Hematopoietic multipotent progenitor cell treated with erythropoietin and hydrocortisone succinate and interleukin-3 and kit ligand, for 15 days (in vitro differentiated cells): ENCODE measurements around the gene SRD5A1.

ENCODE experiments used
- DNase-seq: peaks from one replicate; pipeline ENCODE4 v3.0.0-alpha.2; 2015; ENCODE audit warnings: low spot score

SRD5A1 gene

GRCh38 chr5:6713274-6714225 lies 80.3 kb downstream of the SRD5A1 start, which contains the start of gene TENT4A:
TSS of gene TENT4A (plus strand) at chr5:6713432. CDS start at chr5:6713984, 552 bp downstream.
- DNase-seq, result peak; percentile 45

DNA sequence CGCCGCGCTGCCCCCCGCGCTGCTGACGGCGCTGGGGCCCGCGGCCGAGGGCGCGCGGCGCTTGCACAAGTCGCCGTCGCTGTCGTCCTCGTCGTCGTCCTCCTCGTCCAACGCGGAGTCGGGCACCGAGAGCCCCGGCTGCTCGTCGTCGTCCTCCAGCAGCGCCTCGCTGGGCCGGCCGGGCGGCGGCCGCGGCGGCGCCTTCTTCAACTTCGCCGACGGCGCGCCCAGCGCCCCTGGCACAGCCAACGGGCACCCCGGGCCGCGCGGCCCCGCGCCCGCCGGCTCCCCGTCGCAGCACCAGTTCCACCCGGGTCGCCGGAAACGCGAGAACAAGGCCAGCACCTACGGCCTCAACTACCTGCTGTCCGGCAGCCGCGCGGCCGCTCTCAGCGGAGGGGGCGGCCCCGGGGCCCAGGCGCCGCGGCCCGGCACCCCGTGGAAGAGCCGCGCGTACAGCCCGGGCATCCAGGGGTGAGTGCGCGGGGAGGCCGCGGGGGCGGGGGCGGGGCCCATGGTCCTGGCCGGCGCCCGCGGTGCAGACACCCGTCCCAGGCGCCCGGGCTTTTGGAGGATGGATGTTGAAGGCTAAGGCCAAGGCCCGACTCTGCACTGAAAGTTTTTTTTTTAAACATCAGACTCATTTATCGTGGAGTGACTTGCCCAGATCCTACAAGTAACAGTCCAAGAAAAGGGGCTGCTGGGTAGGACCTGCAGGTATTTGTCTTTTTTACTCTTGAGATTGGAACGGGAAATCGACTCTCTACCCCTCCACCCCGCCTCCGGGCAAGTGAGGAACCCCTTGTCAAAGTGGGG lies 81.2 kb downstream of the SRD5A1 start:
- peak; percentile 17 for DNase-seq

DNA sequence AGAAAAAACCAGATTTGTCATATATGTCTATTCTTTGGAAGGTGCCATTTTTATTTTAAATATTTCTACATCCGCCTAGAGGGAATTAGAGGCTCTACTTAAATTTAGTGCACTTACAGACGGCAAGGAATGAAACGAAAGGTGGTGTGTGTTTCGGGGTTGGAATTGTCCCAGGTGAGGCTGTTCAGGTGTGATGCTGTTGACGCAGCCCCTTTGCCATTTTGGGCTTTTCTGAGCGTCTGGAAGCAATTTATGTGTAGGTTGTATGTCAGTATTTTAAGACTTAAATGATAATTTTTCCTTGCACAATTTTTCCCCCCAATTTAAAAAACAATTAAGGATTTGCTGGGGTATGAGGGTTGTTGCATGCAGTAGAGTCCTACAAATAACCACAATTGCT lies 82.0 kb downstream of the SRD5A1 start:
- DNase-seq, result no peak

DNA sequence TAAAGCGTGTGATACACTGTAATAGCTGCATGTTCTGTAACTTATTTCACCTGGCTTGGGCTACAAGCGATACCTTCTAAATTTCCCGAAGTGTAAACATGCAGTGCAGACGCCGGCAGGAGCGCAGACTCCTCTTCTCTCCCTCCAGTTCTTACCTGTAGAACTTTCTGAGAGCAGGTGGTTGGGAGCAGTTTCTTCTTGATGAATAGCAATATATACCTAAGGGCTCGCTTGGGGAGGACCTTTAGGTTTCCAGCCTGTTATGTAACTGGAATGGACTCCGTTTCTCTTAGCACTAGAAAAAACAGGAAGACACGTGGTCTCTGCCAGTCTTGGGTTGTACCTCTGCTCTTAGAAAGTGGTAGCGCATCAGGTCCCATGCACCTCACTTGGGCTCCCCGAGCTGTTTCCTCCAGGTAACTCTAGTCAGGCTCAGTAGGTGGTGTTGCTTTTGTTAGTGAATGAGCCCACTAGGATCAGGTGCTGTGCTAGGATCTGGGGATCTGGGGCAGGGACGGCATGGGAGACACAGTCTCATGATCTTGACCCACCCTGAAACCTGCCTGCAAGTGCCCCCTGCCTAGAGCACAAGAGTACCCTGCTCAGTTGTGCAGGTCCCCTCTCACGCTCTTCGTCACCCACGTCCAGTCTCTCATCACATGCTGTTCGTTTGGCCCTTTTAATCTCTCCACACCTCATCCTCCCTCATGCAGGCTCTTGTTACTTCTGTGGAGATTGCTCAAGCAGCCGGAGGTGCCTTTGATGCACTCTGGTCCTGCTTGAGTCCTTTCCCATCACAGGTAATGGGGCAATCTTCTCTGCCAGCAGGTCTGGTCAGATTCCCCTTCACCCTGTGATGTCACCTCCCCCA lies 82.8 kb downstream of the SRD5A1 start:
- no peak for DNase-seq

DNA sequence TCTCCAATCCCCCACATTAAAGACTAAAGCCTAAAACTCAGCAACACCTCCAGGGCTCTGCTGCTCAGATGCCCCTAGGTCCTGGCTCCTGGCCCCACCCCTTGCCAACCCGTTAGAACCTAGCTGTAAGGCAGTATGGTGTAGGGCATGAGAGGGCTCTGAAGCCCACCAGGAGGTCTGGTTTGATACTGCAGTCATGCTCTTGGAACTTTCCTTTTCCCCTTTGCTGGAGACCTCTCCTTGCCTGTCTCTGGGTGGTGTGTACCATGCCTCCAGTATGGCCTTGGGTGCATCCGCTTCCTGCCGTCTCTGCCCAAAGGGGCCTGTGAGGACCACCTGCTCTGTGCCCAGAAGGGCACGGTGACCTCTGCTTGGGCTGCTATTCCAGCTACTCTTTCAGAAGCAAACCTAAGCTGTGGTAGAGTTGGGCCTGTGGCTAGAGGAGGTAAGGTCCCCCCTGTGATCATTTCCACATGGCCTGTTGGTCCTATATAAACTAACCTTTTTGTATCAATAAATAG lies 83.4 kb downstream of the SRD5A1 start:
- no peak for DNase-seq

- DNase-seq, result no peak
These were observed 84.0 kb downstream of the SRD5A1 start for GRCh38 chr5:6717247-6717646.

DNA sequence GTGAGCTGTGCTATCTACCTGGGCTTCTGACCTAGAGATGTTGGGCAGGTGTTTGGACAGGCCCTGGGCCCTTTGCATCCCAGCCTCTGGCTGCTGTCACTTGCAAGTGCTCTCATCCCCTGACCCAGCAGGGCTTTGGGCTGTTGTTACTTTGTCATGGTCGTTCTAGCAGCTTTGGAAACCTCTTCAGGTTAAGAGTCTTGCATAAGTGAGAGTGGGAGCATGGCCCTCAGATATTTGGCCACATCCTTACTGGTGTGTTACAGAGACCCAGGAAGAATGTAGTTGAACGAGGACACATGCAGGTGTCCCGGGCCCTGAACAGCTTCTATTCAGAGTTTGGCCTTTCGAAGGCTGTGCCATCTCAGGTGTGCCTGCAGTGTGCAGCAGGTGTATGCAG lies 84.4 kb downstream of the SRD5A1 start:
- DNase-seq, result no peak

DNA sequence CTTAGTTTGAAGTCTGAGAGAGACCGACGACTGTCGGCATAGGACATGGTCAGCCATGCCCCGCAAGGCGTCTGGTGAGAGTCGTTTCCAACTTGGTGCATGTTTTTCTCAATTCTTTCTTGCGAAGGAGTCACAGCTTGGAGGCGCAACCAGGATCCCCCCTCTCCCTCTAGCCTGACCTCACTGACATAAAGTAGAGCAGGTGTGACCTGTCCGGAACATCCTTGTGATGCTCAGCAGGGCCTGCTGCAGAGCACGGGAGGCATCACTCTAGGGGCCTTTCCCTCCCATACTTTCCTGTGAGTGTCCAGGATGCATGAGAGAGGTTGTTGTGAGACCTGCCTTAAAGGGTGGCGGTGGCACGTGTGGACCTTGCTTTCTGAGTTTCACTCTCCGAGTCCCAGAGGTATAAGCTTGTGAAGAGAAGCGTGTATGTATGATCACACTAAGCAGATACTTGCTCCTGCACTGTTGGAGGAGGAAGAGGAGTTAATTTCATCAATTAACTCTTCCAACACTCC lies 85.0 kb downstream of the SRD5A1 start:
- no peak for DNase-seq

DNA sequence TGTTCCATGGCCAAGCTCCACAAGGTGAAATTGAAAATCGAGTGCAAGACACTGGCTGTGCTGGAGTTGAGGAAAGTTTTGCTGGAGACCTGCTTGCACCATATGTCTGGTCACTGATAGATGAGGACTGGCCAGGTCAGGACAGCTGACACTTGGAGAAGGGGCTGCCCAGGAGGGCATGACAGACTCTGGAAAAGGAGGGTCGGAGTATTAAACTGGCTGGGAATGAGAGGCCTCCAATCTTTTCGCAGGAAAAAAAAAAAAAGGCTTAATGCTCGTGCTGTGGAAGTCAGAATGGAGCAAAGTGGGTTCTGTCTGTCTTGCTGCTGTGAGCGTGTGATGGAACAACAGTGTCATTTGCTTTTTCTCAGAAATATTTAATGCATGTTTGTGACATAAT lies 85.5 kb downstream of the SRD5A1 start:
- DNase-seq, result no peak

DNA sequence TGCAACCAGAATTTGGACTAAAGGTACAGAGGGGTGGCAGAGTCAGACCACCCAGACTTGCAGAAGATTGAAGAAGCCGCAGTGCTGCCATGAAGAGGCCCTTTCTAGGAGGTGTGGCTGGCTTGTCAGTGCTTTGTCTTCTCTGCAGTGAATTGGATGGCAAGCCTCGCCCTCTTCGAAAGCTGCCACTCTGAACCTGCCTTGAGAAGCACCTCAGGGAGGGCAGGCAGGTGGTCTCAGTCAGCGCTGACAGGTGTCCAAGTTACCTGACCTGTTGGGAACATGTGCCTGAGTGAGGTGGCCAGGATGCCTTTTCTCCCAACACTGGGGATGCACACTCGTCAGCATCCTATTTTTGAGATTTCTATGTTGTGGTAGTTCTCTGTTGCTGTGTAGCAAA lies 86.2 kb downstream of the SRD5A1 start:
- DNase-seq, result no peak

DNA sequence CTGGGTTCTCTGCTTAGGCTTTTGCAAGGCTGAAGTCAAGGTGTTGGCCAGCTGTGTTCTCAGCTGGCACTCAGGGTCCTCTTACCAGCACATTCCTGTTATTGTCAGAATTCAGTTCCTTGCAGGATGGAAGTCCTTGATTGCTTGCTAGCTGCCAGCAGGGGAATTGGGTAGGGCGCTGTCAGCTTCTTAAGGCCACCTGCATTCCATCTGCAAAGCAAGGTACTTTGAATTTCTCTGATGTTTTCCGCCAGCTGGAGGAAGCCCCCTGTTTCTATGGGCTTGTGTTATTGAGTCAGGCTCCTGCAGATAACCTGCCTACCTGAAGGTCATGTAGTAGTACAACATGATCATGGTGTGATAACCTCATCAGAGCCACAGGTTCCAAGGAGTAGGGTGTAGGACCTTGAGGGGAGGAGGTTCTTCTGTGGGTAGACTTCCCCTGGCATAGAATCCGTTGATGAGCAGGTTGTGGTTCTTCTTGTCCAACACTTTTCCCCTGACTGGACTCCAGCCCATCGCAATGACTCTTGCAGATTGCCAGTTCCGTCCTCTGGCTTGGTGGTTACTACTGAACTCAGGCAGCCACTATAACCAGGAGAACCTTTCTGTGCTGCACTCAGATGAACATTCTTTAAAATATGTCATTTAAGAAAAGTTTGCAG lies 86.8 kb downstream of the SRD5A1 start:
- DNase-seq, result peak; percentile 35

- DNase-seq, result no peak
These were observed 87.3 kb downstream of the SRD5A1 start for GRCh38 chr5:6720561-6720921.

- DNase-seq, result peak; percentile 33
These were observed 88.2 kb downstream of the SRD5A1 start for GRCh38 chr5:6721442-6721841.

DNA sequence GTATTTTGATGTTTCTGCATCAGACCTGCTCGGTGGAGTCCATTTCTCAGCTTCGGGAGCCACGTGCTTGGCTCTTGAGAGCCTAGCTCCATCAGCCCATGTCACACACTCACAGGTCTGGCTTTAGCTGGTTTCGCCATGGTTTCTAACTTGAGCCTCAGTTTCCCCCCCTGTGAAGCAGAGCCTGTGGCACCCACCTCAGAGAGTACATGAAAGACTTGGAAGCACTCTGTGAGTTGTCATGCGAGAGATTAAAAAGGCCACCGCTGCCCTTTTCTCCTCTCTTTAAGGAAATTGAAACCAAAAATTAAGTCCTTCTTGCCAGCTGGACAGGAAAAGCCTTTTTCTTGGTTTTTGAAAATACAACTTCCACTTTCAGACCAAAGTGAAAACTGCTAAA lies 88.8 kb downstream of the SRD5A1 start:
- no peak for DNase-seq

- no peak for DNase-seq
These were observed 90.0 kb downstream of the SRD5A1 start for GRCh38 chr5:6723122-6723815.

GRCh38 chr5:6723816-6724300 lies 90.6 kb downstream of the SRD5A1 start:
- DNase-seq, result no peak
